HCT116 (cell line): Measurements from ENCODE around the gene MYCL.

ENCODE experiments used
- CTCF ChIP-seq, 3 experiments: fragments of 200-600 bp in 1 of 3; sonication (generic) in 1 of 3; IDR thresholded peaks in 2 of 3; conservative IDR thresholded peaks in 1 of 3; 2 replicates each; pipeline ENCODE4 v1.5.1; 2012 to 2017; ENCODE audit warnings: low read depth in 2 of 3, low read length in 2 of 3, antibody characterized with exemption in 1 of 3, borderline replicate concordance in 1 of 3, control low read depth in 1 of 3, mild to moderate bottlenecking in 1 of 3, mixed read lengths in 1 of 3, mixed run types in 1 of 3, moderate library complexity in 1 of 3; ENCODE audit not compliant: insufficient read depth in 1 of 3
- EGR1 ChIP-seq: IDR thresholded peaks from 2 replicates; pipeline ENCODE4 v1.6.1; 2012; ENCODE audit warnings: low read depth
- EZH2 ChIP-seq: fragments of 200-600 bp; sonication (generic); IDR thresholded peaks from 2 replicates; pipeline ENCODE4 v1.6.1; 2017; ENCODE audit warnings: antibody characterized with exemption, mixed run types
- EZH2phosphoT487 ChIP-seq: fragments of 200-600 bp; IDR thresholded peaks from 2 replicates; pipeline ENCODE4 v1.6.1; 2018; ENCODE audit warnings: antibody characterized with exemption, borderline replicate concordance
- JUND ChIP-seq: IDR thresholded peaks from 2 replicates; pipeline ENCODE4 v1.6.1; 2012
- POLR2A ChIP-seq: IDR thresholded peaks from 2 replicates; pipeline ENCODE4 v1.7.0; 2011; ENCODE audit warnings: borderline replicate concordance; ENCODE audit not compliant: insufficient read depth, insufficient read length; ENCODE audit errors: extremely low read depth
- POLR2AphosphoS5 ChIP-seq: IDR thresholded peaks from 2 replicates; pipeline ENCODE4 v1.6.1; 2011; ENCODE audit warnings: mild to moderate bottlenecking, low read depth, low read length, moderate library complexity
- RAD21 ChIP-seq: IDR thresholded peaks from 2 replicates; pipeline ENCODE4 v1.6.1; 2012; ENCODE audit warnings: low read depth, mild to moderate bottlenecking
- REST ChIP-seq: IDR thresholded peaks from 2 replicates; pipeline ENCODE4 v1.6.1; 2012; ENCODE audit warnings: low read depth
- SIN3A ChIP-seq: IDR thresholded peaks from 2 replicates; pipeline ENCODE4 v1.6.1; 2012; ENCODE audit warnings: low read depth
- SRF ChIP-seq: IDR thresholded peaks from 2 replicates; pipeline ENCODE4 v1.6.1; 2012; ENCODE audit warnings: low read depth
- ZFX ChIP-seq: fragments of 450-650 bp; IDR thresholded peaks from 2 replicates; pipeline ENCODE4 v1.6.1; 2017
- ZNF274 ChIP-seq: fragments of 200-500 bp; sonication (Bioruptor generic); IDR thresholded peaks from 2 replicates; pipeline ENCODE4 v1.6.1; 2014; ENCODE audit warnings: mild to moderate bottlenecking, low read depth, low read length, inconsistent platforms

- TF ChIP-seq CTCF (IDR thresholded peaks at IDR 0.05 in 2 of 3, conservative IDR thresholded peaks at IDR 0.05 in 1 of 3; ENCODE audit: borderline replicate concordance in 1 of 3, insufficient read depth in 1 of 3, low read depth in 2 of 3, low read length in 2 of 3) (no peak), REST (no peak), EZH2phosphoT487 (no peak), RAD21 (no peak), EZH2 (no peak), POLR2AphosphoS5 (no peak), SRF (no peak), ZNF274 (no peak), EGR1 (no peak), SIN3A (no peak), POLR2A (no peak), ZFX (no peak), JUND (no peak)
Measured at GRCh38 chr1:39922251-39922688, 20.6 kb upstream of the MYCL start.
